K562 (cell line): Measurements from ENCODE around the gene ZNF709. TPM values are rescaled to one million over a fixed set of nuclear protein-coding genes. Genes with fewer than 3 reads are reported as not detected.

ENCODE experiments used
- ATF1 ChIP-seq, 2 experiments: fragments of 450-650 bp in 1 of 2; IDR thresholded peaks; 2 replicates each; pipeline ENCODE4 v1.6.1; 2016; ENCODE audit warnings: missing compliant biosample characterization in 1 of 2, missing genetic modification characterization in 1 of 2
- HCFC1 ChIP-seq: IDR thresholded peaks from 2 replicates; pipeline ENCODE4 v1.6.1; 2012; ENCODE audit warnings: low read depth, low read length, improper control_type of control experiment
- JUN ChIP-seq, 2 experiments: sonication (generic) in 1 of 2; formaldehyde crosslinking in 1 of 2; IDR thresholded peaks; 2 replicates each; pipeline versions ENCODE4 v1.6.1 to v1.8.0; 2012 to 2022; ENCODE audit warnings: borderline replicate concordance in 2 of 2, mild to moderate bottlenecking in 2 of 2, improper control_type of control experiment in 1 of 2, low read depth in 1 of 2, low read length in 1 of 2, missing genetic modification reagents in 1 of 2
- MIER1 ChIP-seq: fragments of 450-650 bp; IDR thresholded peaks from 2 replicates; pipeline ENCODE4 v1.6.1; 2016; ENCODE audit warnings: antibody characterized with exemption, mild to moderate bottlenecking, low read depth
- RB1 ChIP-seq: fragments of 450-650 bp; IDR thresholded peaks from 2 replicates; pipeline ENCODE4 v1.6.1; 2017; ENCODE audit warnings: low read depth, mild to moderate bottlenecking
- TEAD1 ChIP-seq, 2 experiments: fragments of 450-650 bp in 1 of 2; sonication (generic) in 1 of 2; formaldehyde crosslinking; IDR thresholded peaks; 2 replicates each; pipeline versions ENCODE4 v1.4.0 to v1.8.0; 2020 to 2022; ENCODE audit warnings: mild to moderate bottlenecking in 2 of 2, missing genetic modification reagents in 1 of 2
- ZNF175 ChIP-seq: fragments of 200-800 bp; sonication (Bioruptor generic); IDR thresholded peaks from 2 replicates; pipeline ENCODE4 v1.6.1; 2016; ENCODE audit warnings: low read depth, mild to moderate bottlenecking, missing genetic modification characterization, missing compliant biosample characterization
- ZNF224 ChIP-seq: sonication (generic); formaldehyde crosslinking; IDR thresholded peaks from 2 replicates; pipeline ENCODE4 v1.8.0; 2022; ENCODE audit warnings: mild to moderate bottlenecking, missing genetic modification reagents
- ZNF263 ChIP-seq: sonication (generic); formaldehyde crosslinking; IDR thresholded peaks from 2 replicates; pipeline ENCODE4 v1.8.0; 2022; ENCODE audit warnings: mild to moderate bottlenecking, missing genetic modification reagents, borderline replicate concordance
- ZNF551 ChIP-seq: fragments of 250-450 bp; sonication (Bioruptor Pico); IDR thresholded peaks from 2 replicates; pipeline ENCODE4 v1.5.0; 2021; ENCODE audit warnings: mild to moderate bottlenecking, moderate library complexity
- ZNF586 ChIP-seq: fragments of 450-650 bp; formaldehyde crosslinking; conservative IDR thresholded peaks from 2 replicates; pipeline ENCODE4 v1.4.0; 2020; ENCODE audit warnings: mild to moderate bottlenecking, moderate library complexity
- ZNF778 ChIP-seq: fragments of 450-650 bp; formaldehyde crosslinking; IDR thresholded peaks from 2 replicates; pipeline ENCODE4 v1.4.0; 2020; ENCODE audit warnings: mild to moderate bottlenecking, moderate library complexity
- polyA plus RNA-seq, 8 experiments: library from polyadenylated mRNA; depleted of rRNA in 4 of 8; stranded (reverse) in 5 of 8; unstranded in 3 of 8; fragments of >200 nt; fragmentation: Nextera tagmentation in 2 of 8; fragmentation: Illumina TruSeq in 1 of 8; extraction: Ambion mirVana in 2 of 8; extraction: Trizol in 1 of 8; gene quantifications; 2 replicates each; pipeline versions ENCODE4 v1.2.1 to v1.2.3, GENCODE V29; 2011 to 2014; ENCODE audit warnings: inconsistent platforms in 1 of 8, missing spikeins in 1 of 8
- total RNA-seq, 7 experiments: library from RNA; depleted of rRNA in 6 of 7; stranded (reverse); fragments of >200 nt in 6 of 7; fragmentation: Illumina TruSeq in 2 of 7; extraction: Trizol in 2 of 7; gene quantifications; 2 replicates each; pipeline versions ENCODE4 v1.2.1 to v1.2.3, GENCODE V29; 2011 to 2021; ENCODE audit warnings: low replicate concordance in 1 of 7
- TF ChIP-seq, protein P1 (sequence below): fragments of 450-650 bp; IDR thresholded peaks from 2 replicates; pipeline ENCODE4 v1.6.1; 2018; ENCODE audit not compliant: partially characterized antibody
- TF ChIP-seq, protein P2 (sequence below): IDR thresholded peaks from 2 replicates; pipeline ENCODE4 v1.6.1; 2011; ENCODE audit not compliant: insufficient read length; ENCODE audit errors: extremely low read depth
- TF ChIP-seq, protein P3 (sequence below), 2 experiments: fragments of 150-350 bp in 1 of 2; IDR thresholded peaks; 2 replicates each; pipeline ENCODE4 v1.6.1; 2012 to 2016; ENCODE audit warnings: low read depth in 2 of 2, low read length in 2 of 2, mild to moderate bottlenecking in 1 of 2, moderate library complexity in 1 of 2
- TF ChIP-seq, protein P4 (sequence below): fragments of 250-450 bp; sonication (Bioruptor Pico); IDR thresholded peaks from 2 replicates; pipeline ENCODE4 v1.8.0; 2022; ENCODE audit warnings: inconsistent platforms, mild to moderate bottlenecking, moderate library complexity, borderline replicate concordance

The ZNF709 gene
- total and polyA plus RNA-seq, 9 of the 15 experiments (the other 6 are each of a cell fraction or from before 2014, with no cell fraction given): 0.07 to 0.69 (median 0.18) TPM

DNA sequence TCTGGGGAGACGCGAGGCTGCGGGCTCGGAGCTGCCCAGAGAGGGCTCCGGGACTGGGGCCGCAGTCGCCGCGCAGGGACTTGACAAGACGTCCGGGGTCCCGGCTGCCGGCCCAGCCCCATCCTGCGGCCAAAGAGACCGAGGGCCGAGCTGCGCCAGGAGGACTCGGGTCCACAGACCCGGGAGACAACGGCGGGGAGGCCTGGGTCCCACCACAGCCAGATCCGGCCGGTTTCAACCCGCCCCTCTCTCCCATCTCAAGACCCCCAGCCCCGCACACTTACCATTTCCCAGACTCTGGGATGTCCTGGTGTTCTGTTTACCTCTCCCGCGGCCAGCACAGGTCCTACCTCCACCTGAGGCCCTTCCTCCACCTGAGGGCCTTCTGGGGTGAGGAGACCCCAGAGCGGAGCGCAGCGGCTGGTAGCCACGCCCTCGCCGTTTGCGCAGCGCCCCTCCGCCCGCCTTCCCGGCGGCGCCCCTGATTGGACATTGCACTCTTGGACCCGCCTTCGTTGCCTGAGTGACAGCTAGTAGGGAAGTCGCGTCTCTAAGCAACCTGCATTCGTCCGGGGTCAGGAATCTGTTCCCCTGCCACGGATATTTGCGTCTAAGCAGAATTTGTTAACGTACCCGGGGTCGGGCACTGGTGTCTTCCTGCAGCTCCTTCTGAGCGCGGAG lies at the start of gene ZNF709 (continued):
- TF ChIP-seq, protein P1, sequence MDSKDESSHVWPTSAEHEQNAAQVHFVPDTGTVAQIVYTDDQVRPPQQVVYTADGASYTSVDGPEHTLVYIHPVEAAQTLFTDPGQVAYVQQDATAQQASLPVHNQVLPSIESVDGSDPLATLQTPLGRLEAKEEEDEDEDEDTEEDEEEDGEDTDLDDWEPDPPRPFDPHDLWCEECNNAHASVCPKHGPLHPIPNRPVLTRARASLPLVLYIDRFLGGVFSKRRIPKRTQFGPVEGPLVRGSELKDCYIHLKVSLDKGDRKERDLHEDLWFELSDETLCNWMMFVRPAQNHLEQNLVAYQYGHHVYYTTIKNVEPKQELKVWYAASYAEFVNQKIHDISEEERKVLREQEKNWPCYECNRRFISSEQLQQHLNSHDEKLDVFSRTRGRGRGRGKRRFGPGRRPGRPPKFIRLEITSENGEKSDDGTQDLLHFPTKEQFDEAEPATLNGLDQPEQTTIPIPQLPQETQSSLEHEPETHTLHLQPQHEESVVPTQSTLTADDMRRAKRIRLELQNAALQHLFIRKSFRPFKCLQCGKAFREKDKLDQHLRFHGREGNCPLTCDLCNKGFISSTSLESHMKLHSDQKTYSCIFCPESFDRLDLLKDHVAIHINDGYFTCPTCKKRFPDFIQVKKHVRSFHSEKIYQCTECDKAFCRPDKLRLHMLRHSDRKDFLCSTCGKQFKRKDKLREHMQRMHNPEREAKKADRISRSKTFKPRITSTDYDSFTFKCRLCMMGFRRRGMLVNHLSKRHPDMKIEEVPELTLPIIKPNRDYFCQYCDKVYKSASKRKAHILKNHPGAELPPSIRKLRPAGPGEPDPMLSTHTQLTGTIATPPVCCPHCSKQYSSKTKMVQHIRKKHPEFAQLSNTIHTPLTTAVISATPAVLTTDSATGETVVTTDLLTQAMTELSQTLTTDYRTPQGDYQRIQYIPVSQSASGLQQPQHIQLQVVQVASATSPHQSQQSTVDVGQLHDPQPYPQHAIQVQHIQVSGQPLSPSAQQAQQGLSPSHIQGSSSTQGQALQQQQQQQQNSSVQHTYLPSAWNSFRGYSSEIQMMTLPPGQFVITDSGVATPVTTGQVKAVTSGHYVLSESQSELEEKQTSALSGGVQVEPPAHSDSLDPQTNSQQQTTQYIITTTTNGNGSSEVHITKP: no peak
- TF ChIP-seq ZNF551 (CRISPR knock-in tag) (no peak), MIER1 (no peak), TEAD1 (CRISPR knock-in tag; IDR thresholded peaks at IDR 0.05) (0 out of 4 replicates have a peak, but pooled peaks of 1 of the 2 experiments have one; percentile 12), ZNF175 (CRISPR knock-in tag) (no peak), ZNF263 (CRISPR knock-in tag) (no peak), RB1 (no peak), ZNF224 (CRISPR knock-in tag) (no peak), ATF1 (CRISPR knock-in tag; IDR thresholded peaks at IDR 0.05) (no peak), ATF1 (tag; IDR thresholded peaks at IDR 0.05) (0 out of 2 replicates have a peak, but pooled peaks have one; percentile 30), ZNF778 (CRISPR knock-in tag) (no peak), ZNF586 (CRISPR knock-in tag) (no peak), HCFC1 (no peak), JUN (IDR thresholded peaks at IDR 0.05; ENCODE audit: borderline replicate concordance, low read depth, low read length) (no peak), JUN (CRISPR knock-in tag; IDR thresholded peaks at IDR 0.05; ENCODE audit: borderline replicate concordance) (no peak)
- TF ChIP-seq, protein P2, sequence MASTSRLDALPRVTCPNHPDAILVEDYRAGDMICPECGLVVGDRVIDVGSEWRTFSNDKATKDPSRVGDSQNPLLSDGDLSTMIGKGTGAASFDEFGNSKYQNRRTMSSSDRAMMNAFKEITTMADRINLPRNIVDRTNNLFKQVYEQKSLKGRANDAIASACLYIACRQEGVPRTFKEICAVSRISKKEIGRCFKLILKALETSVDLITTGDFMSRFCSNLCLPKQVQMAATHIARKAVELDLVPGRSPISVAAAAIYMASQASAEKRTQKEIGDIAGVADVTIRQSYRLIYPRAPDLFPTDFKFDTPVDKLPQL: no peak
- TF ChIP-seq, protein P3, sequence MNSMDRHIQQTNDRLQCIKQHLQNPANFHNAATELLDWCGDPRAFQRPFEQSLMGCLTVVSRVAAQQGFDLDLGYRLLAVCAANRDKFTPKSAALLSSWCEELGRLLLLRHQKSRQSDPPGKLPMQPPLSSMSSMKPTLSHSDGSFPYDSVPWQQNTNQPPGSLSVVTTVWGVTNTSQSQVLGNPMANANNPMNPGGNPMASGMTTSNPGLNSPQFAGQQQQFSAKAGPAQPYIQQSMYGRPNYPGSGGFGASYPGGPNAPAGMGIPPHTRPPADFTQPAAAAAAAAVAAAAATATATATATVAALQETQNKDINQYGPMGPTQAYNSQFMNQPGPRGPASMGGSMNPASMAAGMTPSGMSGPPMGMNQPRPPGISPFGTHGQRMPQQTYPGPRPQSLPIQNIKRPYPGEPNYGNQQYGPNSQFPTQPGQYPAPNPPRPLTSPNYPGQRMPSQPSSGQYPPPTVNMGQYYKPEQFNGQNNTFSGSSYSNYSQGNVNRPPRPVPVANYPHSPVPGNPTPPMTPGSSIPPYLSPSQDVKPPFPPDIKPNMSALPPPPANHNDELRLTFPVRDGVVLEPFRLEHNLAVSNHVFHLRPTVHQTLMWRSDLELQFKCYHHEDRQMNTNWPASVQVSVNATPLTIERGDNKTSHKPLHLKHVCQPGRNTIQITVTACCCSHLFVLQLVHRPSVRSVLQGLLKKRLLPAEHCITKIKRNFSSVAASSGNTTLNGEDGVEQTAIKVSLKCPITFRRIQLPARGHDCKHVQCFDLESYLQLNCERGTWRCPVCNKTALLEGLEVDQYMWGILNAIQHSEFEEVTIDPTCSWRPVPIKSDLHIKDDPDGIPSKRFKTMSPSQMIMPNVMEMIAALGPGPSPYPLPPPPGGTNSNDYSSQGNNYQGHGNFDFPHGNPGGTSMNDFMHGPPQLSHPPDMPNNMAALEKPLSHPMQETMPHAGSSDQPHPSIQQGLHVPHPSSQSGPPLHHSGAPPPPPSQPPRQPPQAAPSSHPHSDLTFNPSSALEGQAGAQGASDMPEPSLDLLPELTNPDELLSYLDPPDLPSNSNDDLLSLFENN (IDR thresholded peaks at IDR 0.05; ENCODE audit: low read depth in 2 of 2, low read length in 2 of 2): no peak
- TF ChIP-seq, protein P4, sequence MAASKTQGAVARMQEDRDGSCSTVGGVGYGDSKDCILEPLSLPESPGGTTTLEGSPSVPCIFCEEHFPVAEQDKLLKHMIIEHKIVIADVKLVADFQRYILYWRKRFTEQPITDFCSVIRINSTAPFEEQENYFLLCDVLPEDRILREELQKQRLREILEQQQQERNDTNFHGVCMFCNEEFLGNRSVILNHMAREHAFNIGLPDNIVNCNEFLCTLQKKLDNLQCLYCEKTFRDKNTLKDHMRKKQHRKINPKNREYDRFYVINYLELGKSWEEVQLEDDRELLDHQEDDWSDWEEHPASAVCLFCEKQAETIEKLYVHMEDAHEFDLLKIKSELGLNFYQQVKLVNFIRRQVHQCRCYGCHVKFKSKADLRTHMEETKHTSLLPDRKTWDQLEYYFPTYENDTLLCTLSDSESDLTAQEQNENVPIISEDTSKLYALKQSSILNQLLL (CRISPR knock-in tag): no peak
